Testis (tissue), 3 donors: ENCODE measurements around the gene ADAMTS14. TPM values are rescaled to one million over a fixed set of nuclear protein-coding genes. Genes with fewer than 3 reads are reported as not detected.

Source experiments
- DNase-seq: peaks from one replicate; pipeline ENCODE4 v3.0.0-alpha.2; 2019
- H3K27ac ChIP-seq, 2 donors: fragments of 200-600 bp; sonication (generic); one replicate each; pipeline ENCODE4 v1.5.1; 2019
- H3K27me3 ChIP-seq: fragments of 200-600 bp; sonication (generic); one replicate; pipeline ENCODE4 v1.5.1; 2019
- H3K36me3 ChIP-seq: fragments of 200-600 bp; sonication (generic); one replicate; pipeline ENCODE4 v1.5.1; 2017; ENCODE audit warnings: low read depth; ENCODE audit errors: missing control alignments
- H3K4me1 ChIP-seq: fragments of 200-600 bp; sonication (generic); one replicate; pipeline ENCODE4 v1.5.1; 2019
- H3K4me3 ChIP-seq, 2 donors: fragments of 200-600 bp; sonication (generic); one replicate each; pipeline ENCODE4 v1.5.1; 2017 to 2019
- H3K9me3 ChIP-seq: fragments of 200-600 bp; sonication (generic); one replicate; pipeline ENCODE4 v1.5.1; 2017
- POLR2A ChIP-seq: fragments of 450-650 bp; IDR thresholded peaks from one replicate; pipeline ENCODE4 v1.6.1; 2017; ENCODE audit warnings: antibody characterized with exemption, mild to moderate bottlenecking, moderate library complexity
- WGBS, 2 donors: methylation state at CpG; one replicate each; pipeline ENCODE4 v1.1.5; 2018; 5-methylcytosine and 5-hydroxymethylcytosine counted together
- intact Hi-C: fragments of 100-400 bp; cut with DNase I; formaldehyde crosslinking; loops from one replicate; pipeline ENCODE4 v1.15.1; 2023; ENCODE audit warnings: low total_unique reads
- polyA plus RNA-seq: library from polyadenylated mRNA; stranded (reverse); fragments of 350-450 nt; fragmentation: Illumina TruSeq; extraction: RNeasy Lipid Tissue Mini Kit (QIAGEN cat#74804); gene quantifications from one replicate; pipeline ENCODE4 v1.2.3, GENCODE V29; 2014; ENCODE audit warnings: low read depth, low replicate concordance; ENCODE audit not compliant: insufficient read depth
- total RNA-seq, 2 donors: library from RNA; depleted of rRNA; stranded (reverse); fragments of >200 nt; gene quantifications; one replicate each; pipeline ENCODE4 v1.2.3, GENCODE V29; 2016
- TF ChIP-seq, protein P1 (sequence below), 3 experiments: fragments of 450-650 bp in 2 of 3; fragments of 200-600 bp in 1 of 3; sonication (generic) in 1 of 3; IDR thresholded peaks; one replicate each; pipeline ENCODE4 v1.5.1; 2016 to 2019; ENCODE audit warnings: antibody characterized with exemption in 3 of 3, mild to moderate bottlenecking in 2 of 3, moderate library complexity in 1 of 3

The ADAMTS14 gene
- total and polyA plus RNA-seq, 3 donors from 2014 or later: 0.63 to 0.93 (median 0.90) TPM

DNA sequence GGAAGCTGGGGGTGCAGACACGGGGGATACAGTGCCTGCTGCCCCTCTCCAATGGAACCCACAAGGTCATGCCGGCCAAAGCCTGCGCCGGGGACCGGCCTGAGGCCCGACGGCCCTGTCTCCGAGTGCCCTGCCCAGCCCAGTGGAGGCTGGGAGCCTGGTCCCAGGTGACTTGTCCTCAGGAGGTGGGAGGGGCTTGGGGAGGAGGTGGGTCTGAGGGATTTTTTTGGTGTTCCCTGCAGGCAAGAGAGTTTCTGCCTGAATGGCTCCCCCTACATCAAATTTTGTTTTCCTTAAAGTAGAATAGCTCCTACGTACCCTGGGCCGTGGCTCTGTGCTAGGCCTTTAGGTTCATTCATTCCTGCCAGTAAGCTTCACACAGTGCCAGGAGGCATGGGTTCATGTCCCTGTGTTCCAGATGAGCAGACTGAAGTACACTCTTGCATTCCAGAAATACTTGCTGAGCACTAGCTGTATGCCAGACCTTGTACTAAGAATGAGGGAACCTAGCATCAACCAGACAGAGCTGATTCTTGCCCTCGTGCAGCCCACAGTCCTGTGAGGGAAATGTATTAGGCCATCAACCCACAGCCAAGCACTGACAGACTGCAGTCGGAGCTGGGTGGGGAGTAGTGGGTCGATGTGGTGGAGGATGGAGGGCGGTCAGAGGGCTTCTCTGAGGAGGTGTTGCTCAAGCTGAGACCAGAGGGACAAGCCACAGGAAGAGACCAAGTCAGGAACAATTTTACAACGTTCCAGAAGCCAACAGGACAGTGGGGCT lies 81.7 kb downstream of the ADAMTS14 start:
- Histone ChIP-seq H3K27me3 (no peaks in the 10 kb centered on the region), H3K4me1 (no peaks in the 10 kb centered on the region), H3K9me3 (no peaks in the 10 kb centered on the region), H3K36me3 (no peaks in the 10 kb centered on the region), H3K4me3 (no peak overlapping the region), H3K27ac (no peak overlapping the region)
- no peak for TF ChIP-seq POLR2A
- TF ChIP-seq, protein P1, sequence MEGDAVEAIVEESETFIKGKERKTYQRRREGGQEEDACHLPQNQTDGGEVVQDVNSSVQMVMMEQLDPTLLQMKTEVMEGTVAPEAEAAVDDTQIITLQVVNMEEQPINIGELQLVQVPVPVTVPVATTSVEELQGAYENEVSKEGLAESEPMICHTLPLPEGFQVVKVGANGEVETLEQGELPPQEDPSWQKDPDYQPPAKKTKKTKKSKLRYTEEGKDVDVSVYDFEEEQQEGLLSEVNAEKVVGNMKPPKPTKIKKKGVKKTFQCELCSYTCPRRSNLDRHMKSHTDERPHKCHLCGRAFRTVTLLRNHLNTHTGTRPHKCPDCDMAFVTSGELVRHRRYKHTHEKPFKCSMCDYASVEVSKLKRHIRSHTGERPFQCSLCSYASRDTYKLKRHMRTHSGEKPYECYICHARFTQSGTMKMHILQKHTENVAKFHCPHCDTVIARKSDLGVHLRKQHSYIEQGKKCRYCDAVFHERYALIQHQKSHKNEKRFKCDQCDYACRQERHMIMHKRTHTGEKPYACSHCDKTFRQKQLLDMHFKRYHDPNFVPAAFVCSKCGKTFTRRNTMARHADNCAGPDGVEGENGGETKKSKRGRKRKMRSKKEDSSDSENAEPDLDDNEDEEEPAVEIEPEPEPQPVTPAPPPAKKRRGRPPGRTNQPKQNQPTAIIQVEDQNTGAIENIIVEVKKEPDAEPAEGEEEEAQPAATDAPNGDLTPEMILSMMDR (IDR thresholded peaks at IDR 0.05): no peak
- intact Hi-C loops: no loop called here
- 71 to 72% methylated on average over 12 to 15 of the region's 15 CpGs for WGBS, 2 donors
- no peak for DNase-seq

DNA sequence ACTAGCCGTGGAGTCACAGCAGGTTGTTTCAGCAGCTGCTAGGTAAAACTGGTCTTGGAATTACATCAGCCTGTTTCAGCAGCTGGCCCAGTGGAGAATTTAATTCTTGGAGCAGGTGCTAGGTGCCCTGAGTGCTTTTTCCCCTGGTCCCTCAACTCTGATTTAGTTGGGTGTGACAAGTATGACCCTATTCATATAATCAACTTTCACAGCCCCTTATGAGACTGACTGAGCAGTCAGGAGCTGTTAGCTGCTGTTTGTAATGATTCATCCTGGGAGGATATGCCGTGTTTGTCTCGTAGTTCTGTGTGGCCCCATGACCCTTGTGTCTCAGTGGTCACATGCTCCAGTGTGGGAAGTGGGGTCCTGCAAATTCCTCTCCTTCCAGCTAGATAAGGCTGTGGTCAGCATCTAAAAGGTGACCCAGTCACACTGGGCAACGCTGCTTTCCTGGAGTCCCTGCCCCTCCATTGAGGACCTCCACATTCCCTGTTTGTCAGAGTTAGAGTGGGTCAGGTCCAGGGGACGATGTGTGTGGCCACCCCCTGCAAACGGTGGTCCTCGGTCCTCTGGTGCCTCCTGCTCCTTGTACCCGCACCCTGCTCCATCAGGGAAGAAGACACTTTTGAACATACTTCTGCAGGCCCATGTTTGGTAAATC lies 84.5 kb downstream of the ADAMTS14 start:
- WGBS, 2 donors: 88 to 89% methylated on average over 7 to 8 of the region's 8 CpGs
- no peaks in the 10 kb centered on the region for H3K4me1 ChIP-seq
- DNase-seq: no peak
- no peaks in the 10 kb centered on the region for H3K9me3 ChIP-seq
- intact Hi-C loops: loop anchor here (5.0 kb wide), 1 partner anchor 205 kb away; no protein-coding TSS in a partner anchor
- H3K4me3 ChIP-seq: no peak overlapping the region
- no peaks in the 10 kb centered on the region for H3K27me3 ChIP-seq
- H3K27ac ChIP-seq: no peak overlapping the region
- H3K36me3 ChIP-seq: no peaks in the 10 kb centered on the region
- no peak for TF ChIP-seq POLR2A

DNA sequence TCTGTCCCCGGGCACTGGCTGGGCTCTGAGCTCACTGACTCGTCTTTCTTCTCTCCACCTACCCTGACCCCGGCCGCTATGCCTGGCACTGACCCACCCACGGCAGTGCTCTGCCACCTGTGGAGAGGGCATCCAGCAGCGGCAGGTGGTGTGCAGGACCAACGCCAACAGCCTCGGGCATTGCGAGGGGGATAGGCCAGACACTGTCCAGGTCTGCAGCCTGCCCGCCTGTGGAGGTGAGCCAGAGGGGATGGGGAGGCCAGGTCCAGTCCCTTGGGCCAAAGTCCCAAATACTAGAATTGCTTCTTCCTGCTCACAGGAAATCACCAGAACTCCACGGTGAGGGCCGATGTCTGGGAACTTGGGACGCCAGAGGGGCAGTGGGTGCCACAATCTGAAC lies 85.5 kb downstream of the ADAMTS14 start:
- whole genome bisulfite sequencing, 2 donors: 88 to 94% methylated on average over 13 of the region's 13 CpGs

DNA sequence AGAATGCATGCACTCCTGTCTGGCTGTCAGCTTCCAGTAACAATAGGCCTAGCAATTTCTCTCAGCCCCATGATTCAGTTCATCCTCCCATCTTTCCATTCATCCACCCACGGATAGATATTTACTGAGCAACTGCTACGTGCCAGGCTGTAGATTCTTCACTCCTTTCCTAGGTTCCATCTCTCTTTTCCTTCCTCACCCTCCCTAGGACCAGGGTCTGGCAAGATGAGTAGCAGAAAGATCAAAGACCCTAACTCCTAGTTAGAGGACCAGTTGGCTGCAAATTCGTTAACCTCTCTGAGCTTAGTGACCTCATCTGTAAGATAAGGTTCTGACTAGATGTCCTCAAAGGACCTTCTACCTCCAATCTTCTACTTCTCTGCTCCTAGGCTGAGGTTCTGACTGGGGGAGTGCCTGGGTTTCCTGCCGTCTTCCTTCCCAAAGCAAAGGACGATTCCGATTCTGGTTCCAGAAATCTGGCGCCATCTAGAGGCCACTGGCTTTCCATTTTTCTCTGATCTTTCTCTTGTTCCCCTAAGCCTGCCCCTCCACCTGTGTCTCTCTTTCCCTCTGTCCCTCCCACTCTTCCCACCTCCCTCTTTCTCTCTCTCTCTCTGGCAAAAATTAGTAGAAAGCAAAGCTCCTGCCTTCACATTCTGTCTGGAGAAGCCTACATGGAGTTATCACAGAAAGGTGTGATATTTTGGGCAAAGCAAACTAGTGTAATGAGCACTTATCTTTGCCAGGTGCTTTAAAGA lies 86.6 kb downstream of the ADAMTS14 start:
- Histone ChIP-seq H3K4me3 (no peak overlapping the region), H3K27me3 (no peaks in the 10 kb centered on the region), H3K4me1 (no peaks in the 10 kb centered on the region), H3K36me3 (no peaks in the 10 kb centered on the region), H3K27ac (no peak overlapping the region), H3K9me3 (no peaks in the 10 kb centered on the region)
- DNase-seq: peak; percentile 88
- WGBS, 2 donors: 25 to 36% methylated on average over 6 to 7 of the region's 7 CpGs
- no peak for TF ChIP-seq POLR2A
- TF ChIP-seq, protein P1 (IDR thresholded peaks at IDR 0.05): peak; percentile 48 to 75 (median 74)
- intact Hi-C loops: loop anchor here (5.0 kb wide), 1 partner anchor 207 kb away; no protein-coding TSS in a partner anchor

More for the DNA sequence above, 85.5 kb downstream of the ADAMTS14 start:
- no peaks in the 10 kb centered on the region for H3K36me3 ChIP-seq
- intact Hi-C loops: loop anchor here (5.0 kb wide), 1 partner anchor 206 kb away; no protein-coding TSS in a partner anchor
- TF ChIP-seq POLR2A: no peak
- TF ChIP-seq, protein P1 (IDR thresholded peaks at IDR 0.05): no peak
- H3K4me1 ChIP-seq: no peaks in the 10 kb centered on the region
- no peak for DNase-seq
- H3K27ac ChIP-seq: no peak overlapping the region
- H3K4me3 ChIP-seq: no peak overlapping the region
- H3K9me3 ChIP-seq: no peaks in the 10 kb centered on the region
- no peaks in the 10 kb centered on the region for H3K27me3 ChIP-seq

DNA sequence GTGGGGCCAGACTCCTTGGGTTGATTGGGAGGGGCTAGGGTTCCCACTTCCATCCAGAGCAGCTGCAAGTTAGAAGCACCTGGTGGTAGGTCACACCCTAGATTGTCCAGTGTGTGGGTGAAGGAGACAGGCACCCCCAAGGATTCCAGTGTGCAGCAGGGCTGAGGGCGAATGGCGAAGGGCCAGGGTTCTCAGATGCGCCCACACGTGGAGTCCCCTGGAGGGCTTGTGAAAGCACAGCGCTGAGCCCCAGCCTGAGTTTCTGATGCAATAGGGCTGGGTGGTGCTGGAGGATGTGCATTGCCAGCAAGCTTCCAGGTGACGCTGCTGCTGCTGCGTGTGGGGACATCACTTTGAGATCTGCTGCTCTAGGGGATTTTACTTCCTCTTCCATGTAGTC lies 87.5 kb downstream of the ADAMTS14 start:
- H3K36me3 ChIP-seq: no peaks in the 10 kb centered on the region
- H3K27ac ChIP-seq: no peak overlapping the region
- 76 to 77% methylated on average over 5 to 6 of the region's 7 CpGs for WGBS, 2 donors
- no peaks in the 10 kb centered on the region for H3K9me3 ChIP-seq
- TF ChIP-seq, protein P1 (IDR thresholded peaks at IDR 0.05): no peak
- TF ChIP-seq POLR2A: no peak
- H3K4me3 ChIP-seq: no peak overlapping the region
- intact Hi-C loops: loop anchor here (5.0 to 10.0 kb wide), 2 partner anchors 207 to 305 kb away; no protein-coding TSS in a partner anchor
- H3K27me3 ChIP-seq: no peaks in the 10 kb centered on the region
- H3K4me1 ChIP-seq: no peaks in the 10 kb centered on the region
- no peak for DNase-seq
